Epithelial cell of esophagus (primary cell): ENCODE measurements around the gene PSORS1C2.

ENCODE experiments used
- DNase-seq: peaks from one replicate; pipeline ENCODE4 v3.0.0; 2010; ENCODE audit warnings: low read depth
- H3K4me3 ChIP-seq: 2 replicates; pipeline ENCODE4 v1.5.1; 2011; ENCODE audit warnings: mild to moderate bottlenecking, low read length, control low read depth
- TF ChIP-seq, protein P1 (sequence below): IDR thresholded peaks from 2 replicates; pipeline ENCODE4 v1.5.1; 2011; ENCODE audit warnings: low read depth, mild to moderate bottlenecking, low read length, control low read depth, inconsistent platforms; ENCODE audit not compliant: insufficient read depth; ENCODE audit errors: missing control alignments

The PSORS1C2 gene

DNA sequence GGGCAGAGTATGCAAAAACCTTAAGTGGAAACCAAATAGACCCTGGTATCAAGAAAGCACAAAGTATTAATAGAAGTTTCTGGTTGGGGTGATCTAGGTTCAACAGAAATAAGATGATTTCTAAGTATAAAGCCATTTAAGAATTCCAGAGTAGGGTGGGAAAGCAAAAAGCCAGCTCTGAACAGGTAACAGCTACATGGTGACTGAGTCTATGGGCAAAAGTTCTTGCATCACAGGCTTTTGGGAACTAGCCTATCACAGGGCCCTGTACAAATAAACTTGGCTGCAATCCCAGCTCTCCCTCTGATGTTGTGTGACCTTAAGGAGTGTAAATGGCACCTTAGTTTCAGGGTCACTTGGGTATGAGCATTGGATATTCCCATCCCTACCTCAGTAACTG, 25.1 kb upstream of the PSORS1C2 start:
- TF ChIP-seq, protein P1, sequence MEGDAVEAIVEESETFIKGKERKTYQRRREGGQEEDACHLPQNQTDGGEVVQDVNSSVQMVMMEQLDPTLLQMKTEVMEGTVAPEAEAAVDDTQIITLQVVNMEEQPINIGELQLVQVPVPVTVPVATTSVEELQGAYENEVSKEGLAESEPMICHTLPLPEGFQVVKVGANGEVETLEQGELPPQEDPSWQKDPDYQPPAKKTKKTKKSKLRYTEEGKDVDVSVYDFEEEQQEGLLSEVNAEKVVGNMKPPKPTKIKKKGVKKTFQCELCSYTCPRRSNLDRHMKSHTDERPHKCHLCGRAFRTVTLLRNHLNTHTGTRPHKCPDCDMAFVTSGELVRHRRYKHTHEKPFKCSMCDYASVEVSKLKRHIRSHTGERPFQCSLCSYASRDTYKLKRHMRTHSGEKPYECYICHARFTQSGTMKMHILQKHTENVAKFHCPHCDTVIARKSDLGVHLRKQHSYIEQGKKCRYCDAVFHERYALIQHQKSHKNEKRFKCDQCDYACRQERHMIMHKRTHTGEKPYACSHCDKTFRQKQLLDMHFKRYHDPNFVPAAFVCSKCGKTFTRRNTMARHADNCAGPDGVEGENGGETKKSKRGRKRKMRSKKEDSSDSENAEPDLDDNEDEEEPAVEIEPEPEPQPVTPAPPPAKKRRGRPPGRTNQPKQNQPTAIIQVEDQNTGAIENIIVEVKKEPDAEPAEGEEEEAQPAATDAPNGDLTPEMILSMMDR: no peak
- H3K4me3 ChIP-seq: no peak overlapping the region
- peak; percentile 61 for DNase-seq

DNA sequence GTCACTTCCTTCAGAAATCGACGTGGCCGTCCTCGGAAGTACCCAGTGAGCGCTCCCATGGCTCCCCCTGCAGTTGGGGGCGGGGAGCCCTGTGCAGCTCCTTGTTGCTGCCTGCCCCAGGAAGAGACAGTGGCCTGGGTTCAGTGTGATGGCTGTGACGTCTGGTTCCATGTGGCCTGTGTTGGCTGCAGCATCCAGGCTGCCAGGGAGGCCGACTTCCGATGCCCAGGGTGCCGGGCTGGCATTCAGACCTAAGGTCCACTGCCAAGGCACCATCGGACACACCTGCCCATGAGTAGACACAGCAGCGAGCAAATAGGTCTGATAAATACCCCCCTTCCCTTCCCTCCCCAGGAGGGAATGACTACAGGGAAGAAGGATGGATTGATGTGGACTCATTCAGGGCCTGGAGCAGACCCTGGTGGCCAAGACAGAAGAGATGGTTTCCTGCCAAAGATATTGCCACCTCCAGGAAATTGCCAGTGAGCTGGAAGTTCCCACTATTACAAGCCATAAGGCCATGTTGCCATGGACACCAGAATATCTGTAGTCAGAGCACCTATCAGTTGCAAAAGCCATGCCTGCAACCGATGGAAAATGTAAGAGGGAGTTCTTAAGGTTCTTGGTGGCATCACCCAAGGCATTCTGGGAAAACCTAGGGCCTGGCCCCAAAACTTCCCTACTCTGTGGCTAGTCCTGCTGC, 23.7 kb upstream of the PSORS1C2 start:
- TF ChIP-seq, protein P1: no peak

DNA sequence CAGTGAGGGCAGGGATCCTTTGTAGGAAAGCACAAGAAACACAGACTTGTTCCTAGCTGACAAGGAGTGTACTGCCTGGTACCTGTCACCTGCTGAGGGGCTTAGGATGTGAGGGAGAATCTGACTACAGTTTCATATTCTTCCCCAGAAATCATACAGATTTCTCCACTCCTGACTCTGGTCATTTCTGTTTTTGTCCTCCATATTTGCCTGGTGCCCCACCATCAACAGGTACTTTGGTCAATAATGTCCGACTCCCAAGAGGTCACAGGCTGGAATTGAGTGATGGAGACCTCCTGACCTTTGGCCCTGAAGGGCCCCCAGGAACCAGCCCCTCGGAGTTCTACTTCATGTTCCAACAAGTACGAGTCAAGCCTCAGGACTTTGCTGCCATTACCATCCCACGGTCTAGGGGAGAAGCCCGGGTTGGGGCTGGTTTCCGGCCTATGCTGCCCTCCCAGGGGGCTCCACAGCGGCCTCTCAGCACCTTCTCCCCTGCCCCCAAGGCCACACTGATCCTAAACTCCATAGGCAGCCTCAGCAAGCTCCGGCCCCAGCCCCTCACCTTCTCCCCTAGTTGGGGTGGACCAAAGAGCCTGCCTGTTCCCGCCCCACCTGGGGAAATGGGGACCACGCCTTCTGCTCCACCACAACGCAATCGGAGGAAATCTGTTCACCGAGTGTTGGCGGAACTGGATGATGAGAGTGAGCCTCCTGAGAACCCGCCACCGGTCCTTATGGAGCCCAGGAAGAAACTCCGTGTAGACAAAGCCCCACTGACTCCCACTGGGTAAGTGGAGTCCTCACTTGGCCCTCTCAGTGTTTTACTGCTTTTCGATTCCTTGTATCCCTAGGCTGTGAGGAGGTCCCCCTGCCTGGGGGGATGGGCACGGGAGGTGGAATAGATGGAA, 22.6 kb upstream of the PSORS1C2 start:
- H3K4me3 ChIP-seq: no peak overlapping the region
- TF ChIP-seq, protein P1: no peak
- no peak for DNase-seq

More for the DNA sequence above, 23.7 kb upstream of the PSORS1C2 start:
- DNase-seq: no peak
- no peak overlapping the region for H3K4me3 ChIP-seq

DNA sequence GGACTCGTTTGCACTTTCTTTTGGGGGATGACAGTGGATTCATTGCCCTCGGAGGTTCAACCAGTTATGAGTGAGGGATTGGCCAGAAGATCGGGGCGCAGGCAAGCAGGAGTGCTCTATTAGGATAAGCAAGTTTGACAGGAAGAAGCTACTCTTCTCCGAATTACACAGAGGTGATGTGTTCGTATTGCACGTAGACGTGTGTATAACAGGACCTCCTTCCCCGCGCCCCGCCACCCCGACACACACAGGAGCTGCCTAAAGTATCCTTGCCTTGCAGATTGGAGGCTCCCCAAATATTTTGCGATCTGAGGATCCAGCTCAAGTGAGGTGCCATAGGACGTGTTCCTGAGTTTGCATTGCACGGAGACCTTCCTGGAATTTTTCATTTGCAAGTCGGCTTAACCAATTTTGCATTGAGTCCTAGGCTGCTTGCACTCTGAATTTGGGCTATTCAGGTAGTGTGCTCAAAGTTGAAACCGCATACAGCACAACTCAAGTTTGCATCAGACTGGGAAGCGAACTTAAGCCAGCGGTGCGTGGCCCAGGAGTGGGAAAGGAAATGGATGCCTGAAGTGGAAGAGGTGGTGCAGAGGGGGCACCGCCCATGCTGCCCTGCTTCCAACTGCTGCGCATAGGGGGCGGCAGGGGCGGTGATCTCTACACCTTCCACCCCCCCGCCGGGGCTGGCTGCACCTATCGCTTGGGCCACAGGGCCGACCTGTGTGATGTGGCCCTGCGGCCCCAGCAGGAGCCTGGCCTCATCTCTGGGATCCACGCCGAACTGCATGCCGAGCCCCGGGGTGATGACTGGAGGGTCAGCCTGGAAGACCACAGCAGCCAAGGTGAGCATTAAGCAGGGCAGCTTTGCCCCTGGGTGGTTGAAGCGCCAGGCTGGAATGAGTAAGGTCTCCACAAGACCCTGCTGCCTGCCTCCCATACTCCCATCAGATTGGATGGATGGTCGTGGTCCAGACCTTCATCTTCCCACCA, 20.3 kb upstream of the PSORS1C2 start:
- peak; percentile 66 for DNase-seq

DNA sequence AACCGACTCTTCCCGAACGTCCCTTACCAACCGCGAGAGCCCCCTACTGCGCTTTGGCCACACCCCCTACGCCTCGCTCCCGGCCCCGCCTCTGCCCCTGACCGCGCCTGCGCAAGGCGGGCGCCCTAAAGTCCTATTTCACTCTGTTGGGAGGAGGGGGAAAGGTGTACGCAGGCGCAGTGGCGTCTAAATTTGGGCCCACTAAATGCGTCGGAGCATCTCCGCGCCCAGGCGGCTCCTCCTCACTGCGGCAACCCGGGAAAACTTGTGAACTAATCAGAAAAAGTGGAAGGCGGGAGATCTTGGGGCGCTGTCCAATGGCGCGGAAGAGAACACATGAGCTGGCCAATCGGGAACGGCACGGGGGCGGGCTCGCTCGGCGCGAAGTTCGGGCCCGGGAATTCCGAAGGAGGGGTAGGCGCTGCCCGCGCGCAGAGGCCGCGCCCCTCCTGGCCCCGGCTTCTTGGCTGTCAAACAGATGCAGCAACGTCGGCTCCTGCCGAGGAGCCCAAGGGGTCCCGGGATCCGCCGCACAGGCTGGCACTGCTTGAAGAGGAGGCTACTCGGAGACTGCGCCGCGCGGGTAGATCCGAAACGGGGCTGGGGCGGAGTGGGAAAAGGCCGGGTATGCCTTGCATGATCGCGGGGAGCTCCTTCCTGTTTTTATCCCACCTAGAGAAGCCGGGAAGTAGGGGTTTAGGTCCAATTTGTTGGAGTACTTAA, 19.4 kb upstream of the PSORS1C2 start, which contains the start of gene TCF19:
TCF19 (plus strand) TSS at position 450 of the 723 bp plus-strand sequence. CDS start 881 bp downstream, outside the sequence.
- peak within 1 kb of the TSS; percentile 84 for H3K4me3 ChIP-seq
- TF ChIP-seq, protein P1: no peak
- DNase-seq: peak; percentile 99

More for the DNA sequence above, 20.3 kb upstream of the PSORS1C2 start:
- peak overlapping the region; percentile 84 for H3K4me3 ChIP-seq
- TF ChIP-seq, protein P1: no peak

DNA sequence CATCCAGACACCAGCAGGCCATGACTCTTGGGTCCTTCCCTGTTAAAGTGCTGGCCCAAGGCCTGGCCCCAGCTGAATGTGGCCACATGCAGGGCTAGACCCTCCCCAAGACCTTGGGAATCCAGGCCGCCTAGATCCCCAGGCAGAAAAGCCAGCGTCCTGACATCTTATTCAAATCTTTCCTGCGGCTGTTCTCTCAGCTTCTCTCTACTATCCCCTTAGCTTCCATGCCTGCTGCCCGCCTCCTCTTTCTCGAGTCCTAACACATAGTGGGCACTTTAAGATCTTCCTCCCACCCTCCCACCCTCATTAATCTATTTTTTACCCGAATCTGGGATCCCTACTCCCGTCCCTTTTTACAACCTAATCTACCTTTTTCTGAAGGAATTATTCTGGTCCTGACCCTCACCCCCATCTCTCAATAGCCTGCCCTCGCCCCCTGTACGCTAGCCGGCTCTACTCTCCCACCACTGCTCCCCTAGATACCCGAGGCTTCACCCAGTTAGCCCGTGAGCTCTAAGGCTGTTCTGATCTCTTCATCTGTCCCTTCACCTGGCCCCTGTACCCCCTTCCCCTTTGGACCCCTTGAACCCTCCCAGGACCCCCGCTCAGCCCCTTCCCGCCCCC, 18.8 kb upstream of the PSORS1C2 start, which contains the start of gene CCHCR1:
CCHCR1 (minus strand) TSS at position 290 of the 627 bp plus-strand sequence; CDS start at position 88, 202 bp downstream.
- TF ChIP-seq, protein P1: no peak
- H3K4me3 ChIP-seq: peak within 1 kb of the TSS; percentile 84
- DNase-seq: no peak
